Keratinocyte (primary cell): ENCODE data around the gene GNB1. TPM values are rescaled to one million over a fixed set of nuclear protein-coding genes. Genes with fewer than 3 reads are reported as not detected.

Experiments used
- DNase-seq: peaks from one replicate; pipeline ENCODE4 v3.0.0-alpha.2; 2011; ENCODE audit warnings: low read depth, missing footprints, low spot score
- FAIRE-seq: peaks from 2 replicates; lab custom pipeline; 2011; peaks lifted over from hg19 to GRCh38; lab: Jason Lieb, UNC
- H2AFZ ChIP-seq: 2 replicates; pipeline ENCODE4 v1.6.0; 2012; ENCODE audit warnings: low read length, control low read depth, inconsistent platforms; ENCODE audit not compliant: control insufficient read depth
- H3K27ac ChIP-seq: 2 replicates; pipeline ENCODE4 v1.5.1; 2011; ENCODE audit warnings: low read length; ENCODE audit not compliant: control insufficient read depth, insufficient read depth
- H3K27me3 ChIP-seq: 3 replicates; pipeline ENCODE4 v1.6.0; 2011; ENCODE audit warnings: low read length; ENCODE audit not compliant: control insufficient read depth, insufficient read depth; ENCODE audit errors: extremely low read depth
- H3K36me3 ChIP-seq, 2 experiments: 2 replicates in 1 of 2; 3 replicates in 1 of 2; pipeline ENCODE4 v1.5.1; 2011; ENCODE audit warnings: low read length in 2 of 2, mild to moderate bottlenecking in 1 of 2; ENCODE audit not compliant: control insufficient read depth in 2 of 2, insufficient read depth in 2 of 2; ENCODE audit errors: extremely low read depth in 1 of 2
- H3K4me1 ChIP-seq: 3 replicates; pipeline ENCODE4 v1.5.1; 2011; ENCODE audit warnings: low read length; ENCODE audit not compliant: control insufficient read depth, insufficient read depth; ENCODE audit errors: extremely low read depth
- H3K4me2 ChIP-seq: 3 replicates; pipeline ENCODE4 v1.6.0; 2011; ENCODE audit warnings: low read depth, low read length; ENCODE audit not compliant: control insufficient read depth, insufficient read depth; ENCODE audit errors: extremely low read depth
- H3K4me3 ChIP-seq, 3 experiments: fragments of 200-600 bp in 1 of 3; sonication (generic) in 1 of 3; 2 replicates in 2 of 3; 3 replicates in 1 of 3; pipeline ENCODE4 v1.5.1; 2011 to 2016; ENCODE audit warnings: low read length in 3 of 3, mild to moderate bottlenecking in 3 of 3, control low read depth in 2 of 3, inconsistent platforms in 1 of 3, low read depth in 1 of 3, mixed read lengths in 1 of 3, mixed run types in 1 of 3, moderate library complexity in 1 of 3; ENCODE audit not compliant: control insufficient read depth in 2 of 3, insufficient read depth in 2 of 3; ENCODE audit errors: extremely low read depth in 1 of 3
- H3K79me2 ChIP-seq: 2 replicates; pipeline ENCODE4 v1.6.0; 2012; ENCODE audit warnings: low read length; ENCODE audit not compliant: control insufficient read depth, insufficient read depth
- H3K9ac ChIP-seq: 3 replicates; pipeline ENCODE4 v1.6.0; 2011; ENCODE audit warnings: low read length; ENCODE audit not compliant: control insufficient read depth, insufficient read depth; ENCODE audit errors: extremely low read depth
- H3K9me1 ChIP-seq: 3 replicates; pipeline ENCODE4 v1.6.0; 2011; ENCODE audit warnings: low read length; ENCODE audit not compliant: control insufficient read depth, insufficient read depth; ENCODE audit errors: extremely low read depth
- H3K9me3 ChIP-seq: 2 replicates; pipeline ENCODE4 v1.5.1; 2012; ENCODE audit warnings: low read depth, low read length; ENCODE audit not compliant: control insufficient read depth
- H4K20me1 ChIP-seq: 3 replicates; pipeline ENCODE4 v1.6.0; 2011; ENCODE audit warnings: low read length; ENCODE audit not compliant: control insufficient read depth, insufficient read depth; ENCODE audit errors: extremely low read depth
- EZH2 ChIP-seq: IDR thresholded peaks from one replicate; pipeline ENCODE4 v1.6.1; 2012; ENCODE audit warnings: inconsistent platforms, mild to moderate bottlenecking, low read length, moderate library complexity
- dilution Hi-C: fragments of 300-500 bp; cut with MboI; formaldehyde crosslinking; loops from one replicate; pipeline ENCODE4 v1.7.0; 2020; ENCODE audit warnings: low sequenced_read_pairs; ENCODE audit not compliant: extremely low pct_ligation_motif_present
- polyA plus RNA-seq, 5 experiments: library from polyadenylated mRNA; depleted of rRNA in 3 of 5; stranded (reverse) in 3 of 5; stranded (forward) in 1 of 5; unstranded in 1 of 5; fragments of >200 nt; gene quantifications; 1 replicate in 1 of 5; 2 replicates in 3 of 5; 3 replicates in 1 of 5; pipeline versions ENCODE4 v1.2.1 to v1.2.3, GENCODE V29; 2011 to 2012; ENCODE audit warnings: missing spikeins in 2 of 5, low read depth in 1 of 5, low replicate concordance in 1 of 5
- TF ChIP-seq, protein P1 (sequence below), 3 experiments: IDR thresholded peaks in 1 of 3; conservative IDR thresholded peaks in 1 of 3; optimal IDR thresholded peaks in 1 of 3; 2 replicates in 2 of 3; 3 replicates in 1 of 3; pipeline versions ENCODE3 to v1.5.1; 2011; ENCODE audit warnings: low read length in 3 of 3, mild to moderate bottlenecking in 3 of 3, moderate library complexity in 2 of 3, control low read depth in 1 of 3, inconsistent platforms in 1 of 3; ENCODE audit not compliant: insufficient read depth in 2 of 3; ENCODE audit errors: extremely low read depth in 1 of 3

Gene GNB1
- polyA plus RNA-seq, 1 donor (not counting 4 experiments of a cell fraction or from before 2014, with no cell fraction given) = 364 TPM

DNA sequence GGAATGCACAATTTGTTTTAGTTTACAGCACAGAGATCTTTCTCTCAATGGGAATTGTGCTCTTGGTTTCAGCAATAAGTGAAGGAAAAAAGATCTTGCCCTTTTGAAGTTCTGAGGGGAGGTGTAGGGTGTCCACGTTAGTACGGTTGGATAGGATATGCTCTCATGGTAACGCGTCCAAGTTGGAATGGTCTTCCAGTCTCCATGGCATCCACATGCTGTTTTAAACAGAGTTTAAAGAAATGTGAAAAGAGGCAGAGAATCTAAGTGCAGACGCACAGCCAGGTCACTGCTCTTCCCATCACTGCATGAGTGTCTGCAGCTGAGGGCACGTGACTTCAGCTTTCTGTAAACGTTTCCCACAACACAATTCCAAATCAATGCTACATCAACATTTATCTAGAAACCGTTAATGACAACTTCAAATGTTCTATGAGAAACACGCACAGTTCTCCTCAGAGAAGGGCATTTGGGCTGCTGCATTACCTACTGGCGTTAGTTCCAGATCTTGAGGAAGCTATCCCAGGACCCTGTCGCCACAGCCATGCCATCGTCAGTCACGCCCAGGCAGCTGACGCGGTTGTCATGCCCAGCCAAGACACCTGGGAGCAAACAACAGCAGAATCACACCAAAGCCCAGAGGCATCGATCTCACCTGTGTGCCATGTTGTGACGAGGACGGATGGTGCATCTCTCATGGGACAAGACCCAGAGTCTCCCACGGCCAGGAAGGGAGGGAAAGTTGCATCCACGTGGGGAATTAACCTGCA is 103.9 kb downstream of the GNB1 start:
- Histone ChIP-seq H3K9me3 (no peaks in the 10 kb centered on the region), H2AFZ (no peak overlapping the region), H4K20me1 (no peaks in the 10 kb centered on the region), H3K79me2 (peaks cover 10% of the 10 kb centered on the region), H3K9me1 (no peaks in the 10 kb centered on the region), H3K4me3 (no peak overlapping the region), H3K4me2 (no peak overlapping the region), H3K9ac (no peak overlapping the region), H3K27me3 (no peaks in the 10 kb centered on the region), H3K27ac (no peak overlapping the region), H3K4me1 (peaks cover 23% of the 10 kb centered on the region), H3K36me3 (peaks cover 45 to 49% of the 10 kb centered on the region in 2 experiments)
- no peak for TF ChIP-seq EZH2
- TF ChIP-seq, protein P1, sequence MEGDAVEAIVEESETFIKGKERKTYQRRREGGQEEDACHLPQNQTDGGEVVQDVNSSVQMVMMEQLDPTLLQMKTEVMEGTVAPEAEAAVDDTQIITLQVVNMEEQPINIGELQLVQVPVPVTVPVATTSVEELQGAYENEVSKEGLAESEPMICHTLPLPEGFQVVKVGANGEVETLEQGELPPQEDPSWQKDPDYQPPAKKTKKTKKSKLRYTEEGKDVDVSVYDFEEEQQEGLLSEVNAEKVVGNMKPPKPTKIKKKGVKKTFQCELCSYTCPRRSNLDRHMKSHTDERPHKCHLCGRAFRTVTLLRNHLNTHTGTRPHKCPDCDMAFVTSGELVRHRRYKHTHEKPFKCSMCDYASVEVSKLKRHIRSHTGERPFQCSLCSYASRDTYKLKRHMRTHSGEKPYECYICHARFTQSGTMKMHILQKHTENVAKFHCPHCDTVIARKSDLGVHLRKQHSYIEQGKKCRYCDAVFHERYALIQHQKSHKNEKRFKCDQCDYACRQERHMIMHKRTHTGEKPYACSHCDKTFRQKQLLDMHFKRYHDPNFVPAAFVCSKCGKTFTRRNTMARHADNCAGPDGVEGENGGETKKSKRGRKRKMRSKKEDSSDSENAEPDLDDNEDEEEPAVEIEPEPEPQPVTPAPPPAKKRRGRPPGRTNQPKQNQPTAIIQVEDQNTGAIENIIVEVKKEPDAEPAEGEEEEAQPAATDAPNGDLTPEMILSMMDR (optimal IDR thresholded peaks at IDR 0.05 in 1 of 3, IDR thresholded peaks at IDR 0.05 in 1 of 3, conservative IDR thresholded peaks at IDR 0.05 in 1 of 3; ENCODE audit: extremely low read depth in 1 of 3, insufficient read depth in 2 of 3, low read length in 3 of 3) = no peak
- dilution Hi-C loops = no loop called here
- FAIRE-seq = no peak
- no peak for DNase-seq

DNA sequence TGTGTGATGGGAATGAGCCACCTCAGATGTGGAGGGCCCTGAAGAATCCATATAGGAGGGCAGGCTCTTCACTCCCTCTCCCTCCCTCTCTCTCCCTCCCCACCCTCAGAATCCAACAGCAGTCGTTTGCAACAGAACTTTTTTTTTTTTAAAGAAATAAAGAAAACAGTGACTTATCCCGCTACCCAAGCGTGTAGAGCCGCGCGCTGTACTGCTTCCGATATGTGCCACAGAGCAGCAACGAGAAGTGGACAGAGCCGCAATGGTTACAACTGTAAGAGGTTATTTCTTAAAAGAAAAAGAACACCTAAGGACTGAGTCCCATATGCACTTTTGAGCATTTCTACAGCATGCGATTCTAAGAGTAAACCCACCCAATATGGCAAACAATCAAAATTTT is 105.2 kb downstream of the GNB1 start:
- dilution Hi-C loops = no loop called here
- FAIRE-seq (no peak), DNase-seq (no peak)
- no peak overlapping the region for H2AFZ ChIP-seq
- no peaks in the 10 kb centered on the region for H3K27me3 ChIP-seq
- H3K9me3 ChIP-seq = no peaks in the 10 kb centered on the region
- TF ChIP-seq, protein P1 (optimal IDR thresholded peaks at IDR 0.05 in 1 of 3, IDR thresholded peaks at IDR 0.05 in 1 of 3, conservative IDR thresholded peaks at IDR 0.05 in 1 of 3; ENCODE audit: extremely low read depth in 1 of 3, insufficient read depth in 2 of 3, low read length in 3 of 3) = no peak
- no peak for TF ChIP-seq EZH2
- no peak overlapping the region for H3K4me2 ChIP-seq
- H3K27ac ChIP-seq = no peak overlapping the region
- peaks cover 8% of the 10 kb centered on the region for H3K79me2 ChIP-seq
- H3K36me3 ChIP-seq = peaks cover 37 to 39% of the 10 kb centered on the region in 2 experiments
- no peaks in the 10 kb centered on the region for H4K20me1 ChIP-seq
- peaks cover 23% of the 10 kb centered on the region for H3K4me1 ChIP-seq
- no peak overlapping the region for H3K9ac ChIP-seq
- H3K4me3 ChIP-seq = no peak overlapping the region
- H3K9me1 ChIP-seq = no peaks in the 10 kb centered on the region
